Right lobe of liver (tissue), 4 donors: ENCODE measurements around the gene NIT1.

ENCODE experiments used
- POLR2A ChIP-seq: fragments of 450-650 bp; IDR thresholded peaks from one replicate; pipeline ENCODE4 v1.6.1; 2017; ENCODE audit warnings: antibody characterized with exemption, mild to moderate bottlenecking
- TF ChIP-seq, protein P1 (sequence below), 4 donors: fragments of 200-600 bp in 3 of 4; fragments of 450-650 bp in 1 of 4; IDR thresholded peaks; one replicate each; pipeline versions ENCODE4 v1.5.1 to v1.8.0; 2016 to 2022; ENCODE audit warnings: antibody characterized with exemption in 4 of 4, mild to moderate bottlenecking in 2 of 4
- donor health status: DM: no; HTN: no; CAD: no.
- donor health status: DM: no; HTN: no; CAD: no.
- donor health status: DM: no; HTN: yes; CAD: no.

DNA sequence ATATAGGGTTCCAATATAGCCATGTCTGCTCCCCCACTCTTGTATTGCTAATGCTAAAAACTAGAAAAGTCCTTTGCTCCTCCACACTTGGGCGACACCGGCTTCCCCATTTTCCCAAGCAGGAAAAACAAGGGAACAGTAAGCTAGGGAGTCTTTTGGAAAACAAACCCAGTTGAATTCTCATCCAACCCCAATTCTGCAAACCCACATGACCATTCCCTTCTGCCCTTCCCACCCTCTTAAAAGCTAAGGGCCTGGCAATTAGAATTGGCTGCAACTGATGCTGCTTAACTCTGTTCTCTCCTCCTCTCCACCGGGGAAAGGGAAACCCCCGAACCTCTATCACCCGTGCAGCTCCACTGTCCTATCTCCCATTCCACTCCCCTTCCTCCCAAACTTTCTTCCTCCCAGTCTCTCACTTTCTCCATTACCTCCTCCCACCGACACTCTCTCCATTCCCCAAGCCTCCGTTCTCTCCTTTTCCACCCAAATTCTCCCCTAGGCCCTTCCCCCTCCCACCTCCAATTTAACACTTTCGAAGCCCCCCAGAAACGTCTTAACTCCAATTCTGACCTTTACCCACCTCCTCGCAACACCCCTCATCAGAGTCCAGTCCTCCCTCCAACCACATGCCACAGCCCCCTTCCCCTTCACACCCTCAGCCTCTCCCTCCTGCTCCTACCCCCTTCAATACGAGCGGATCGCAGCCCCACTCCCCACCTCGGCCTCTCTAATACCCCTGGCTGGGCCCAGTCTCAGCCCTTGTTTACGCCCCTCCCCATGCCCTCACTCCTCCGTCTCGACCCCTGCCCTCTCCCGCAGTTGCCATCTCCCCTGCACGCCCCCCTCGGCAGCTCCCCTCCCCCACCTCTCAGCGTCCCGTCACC is 13.9 kb downstream of the NIT1 start:
- TF ChIP-seq, protein P1, sequence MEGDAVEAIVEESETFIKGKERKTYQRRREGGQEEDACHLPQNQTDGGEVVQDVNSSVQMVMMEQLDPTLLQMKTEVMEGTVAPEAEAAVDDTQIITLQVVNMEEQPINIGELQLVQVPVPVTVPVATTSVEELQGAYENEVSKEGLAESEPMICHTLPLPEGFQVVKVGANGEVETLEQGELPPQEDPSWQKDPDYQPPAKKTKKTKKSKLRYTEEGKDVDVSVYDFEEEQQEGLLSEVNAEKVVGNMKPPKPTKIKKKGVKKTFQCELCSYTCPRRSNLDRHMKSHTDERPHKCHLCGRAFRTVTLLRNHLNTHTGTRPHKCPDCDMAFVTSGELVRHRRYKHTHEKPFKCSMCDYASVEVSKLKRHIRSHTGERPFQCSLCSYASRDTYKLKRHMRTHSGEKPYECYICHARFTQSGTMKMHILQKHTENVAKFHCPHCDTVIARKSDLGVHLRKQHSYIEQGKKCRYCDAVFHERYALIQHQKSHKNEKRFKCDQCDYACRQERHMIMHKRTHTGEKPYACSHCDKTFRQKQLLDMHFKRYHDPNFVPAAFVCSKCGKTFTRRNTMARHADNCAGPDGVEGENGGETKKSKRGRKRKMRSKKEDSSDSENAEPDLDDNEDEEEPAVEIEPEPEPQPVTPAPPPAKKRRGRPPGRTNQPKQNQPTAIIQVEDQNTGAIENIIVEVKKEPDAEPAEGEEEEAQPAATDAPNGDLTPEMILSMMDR (IDR thresholded peaks at IDR 0.05), result no peak
- TF ChIP-seq POLR2A, result no peak
